GM10248 (cell line): Measurements from ENCODE around the gene CDY1.
"Not testable (repeated sequence)": the region's sequence is repeated elsewhere in the genome, so short reads cannot be mapped to it uniquely, and the experiment has no call there.

ENCODE experiments used
- CTCF ChIA-PET: fragments of 300-600 bp; sonication (Branson Sonifier 250); formaldehyde crosslinking; extraction: SDS; loops from one replicate; lab custom pipeline; 2021; ENCODE audit warnings: antibody characterized with exemption; lab: Yijun Ruan, JAX
- POLR2A ChIA-PET: fragments of 350-650 bp; sonication (Branson Sonifier 250); formaldehyde crosslinking; extraction: SDS; loops from one replicate; lab custom pipeline; 2020; ENCODE audit warnings: antibody characterized with exemption; lab: Yijun Ruan, JAX
- DNase-seq: peaks from one replicate; pipeline ENCODE4 v3.0.0; 2012; ENCODE audit errors: extremely low spot score

Gene CDY1, protein sequence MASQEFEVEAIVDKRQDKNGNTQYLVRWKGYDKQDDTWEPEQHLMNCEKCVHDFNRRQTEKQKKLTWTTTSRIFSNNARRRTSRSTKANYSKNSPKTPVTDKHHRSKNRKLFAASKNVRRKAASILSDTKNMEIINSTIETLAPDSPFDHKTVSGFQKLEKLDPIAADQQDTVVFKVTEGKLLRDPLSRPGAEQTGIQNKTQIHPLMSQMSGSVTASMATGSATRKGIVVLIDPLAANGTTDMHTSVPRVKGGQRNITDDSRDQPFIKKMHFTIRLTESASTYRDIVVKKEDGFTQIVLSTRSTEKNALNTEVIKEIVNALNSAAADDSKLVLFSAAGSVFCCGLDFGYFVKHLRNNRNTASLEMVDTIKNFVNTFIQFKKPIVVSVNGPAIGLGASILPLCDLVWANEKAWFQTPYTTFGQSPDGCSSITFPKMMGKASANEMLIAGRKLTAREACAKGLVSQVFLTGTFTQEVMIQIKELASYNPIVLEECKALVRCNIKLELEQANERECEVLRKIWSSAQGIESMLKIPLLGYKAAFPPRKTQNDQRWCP

DNA sequence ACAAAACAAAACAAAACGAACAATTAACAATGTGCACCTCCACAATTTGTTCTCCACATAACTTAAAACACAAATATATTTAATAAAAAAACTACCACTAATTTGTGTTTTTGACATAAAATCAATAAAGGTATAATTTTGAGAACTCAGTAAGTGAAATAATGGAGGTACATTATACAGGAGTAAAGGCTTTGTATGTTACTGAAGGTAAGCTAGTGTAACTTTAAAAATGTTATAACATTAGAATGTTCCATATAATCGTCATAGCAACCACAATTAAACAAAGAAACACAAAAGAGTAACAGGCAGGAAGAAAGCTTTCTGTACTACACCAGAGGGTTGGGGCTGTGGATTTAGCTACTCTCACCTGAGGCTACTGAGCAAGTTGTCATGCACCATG is at the start of gene CDY1:
TSS of gene CDY1 (plus strand) at position 301 of the 400 bp plus-strand sequence. CDS start 326 bp downstream, outside the sequence.
- POLR2A ChIA-PET, CTCF ChIA-PET, DNase-seq: not testable (repeated sequence)

DNA sequence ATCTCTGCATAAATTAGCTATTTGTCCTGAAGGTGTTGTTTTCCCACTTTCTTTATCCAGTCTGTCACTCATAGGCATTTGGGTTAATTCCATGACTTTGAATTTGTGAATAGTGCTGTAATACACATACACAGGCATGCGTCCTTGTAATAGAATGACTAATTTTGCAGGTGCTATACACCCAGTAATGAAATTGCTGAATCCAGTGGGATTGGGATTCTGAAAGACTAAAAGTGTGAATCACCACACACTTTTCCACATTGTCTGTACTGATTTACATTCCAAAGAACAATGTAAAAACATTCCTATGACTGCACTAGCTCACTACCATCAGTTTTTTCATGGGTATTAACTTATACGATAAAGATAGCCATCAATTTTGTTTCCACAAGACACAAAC is 28.6 kb upstream of the CDY1 start:
- POLR2A ChIA-PET, CTCF ChIA-PET, DNase-seq: not testable (repeated sequence)

DNA sequence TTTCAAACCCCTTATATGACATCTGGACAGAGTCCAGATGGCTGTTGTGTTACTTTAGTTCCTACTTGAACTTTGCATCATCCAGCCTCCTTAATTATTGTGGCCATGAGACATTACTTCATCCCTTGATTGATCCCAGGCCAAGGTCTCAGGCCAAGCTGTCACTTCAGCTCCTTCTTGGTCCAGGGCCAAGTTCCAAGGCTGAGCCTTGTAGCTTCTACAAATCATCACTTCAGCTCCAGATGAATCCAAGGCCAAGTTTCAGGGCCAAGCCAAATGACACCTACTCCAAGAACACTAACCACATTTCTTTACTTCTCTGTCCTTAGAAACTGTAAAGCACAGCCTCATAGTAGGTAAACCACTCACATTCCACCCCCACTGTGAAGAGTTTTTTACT is 1.7 kb upstream of the CDY1 start:
- POLR2A ChIA-PET: not testable (repeated sequence)

DNA sequence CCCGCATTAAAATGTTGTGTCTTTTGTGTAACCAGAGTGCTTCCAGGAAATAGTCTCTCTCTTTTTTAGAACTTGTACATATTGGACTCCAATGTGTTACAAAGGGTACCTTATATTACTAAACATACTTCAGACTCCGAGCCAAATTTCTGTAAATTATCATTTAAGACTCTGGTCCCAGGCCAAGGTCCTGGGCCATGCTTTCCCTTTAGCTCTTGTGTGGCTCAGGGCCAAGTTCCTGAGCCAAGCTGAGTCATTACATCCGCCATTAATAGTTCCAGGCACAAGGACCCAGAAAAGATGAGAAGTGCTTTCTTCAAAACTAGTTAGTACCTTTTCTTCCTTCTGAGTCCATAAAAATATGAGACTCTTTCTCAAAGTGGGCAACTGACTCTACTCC is 4.6 kb downstream of the CDY1 start:
- POLR2A ChIA-PET, CTCF ChIA-PET, DNase-seq: not testable (repeated sequence)

More for the DNA sequence above, 1.7 kb upstream of the CDY1 start:
- CTCF ChIA-PET, DNase-seq: not testable (repeated sequence)

DNA sequence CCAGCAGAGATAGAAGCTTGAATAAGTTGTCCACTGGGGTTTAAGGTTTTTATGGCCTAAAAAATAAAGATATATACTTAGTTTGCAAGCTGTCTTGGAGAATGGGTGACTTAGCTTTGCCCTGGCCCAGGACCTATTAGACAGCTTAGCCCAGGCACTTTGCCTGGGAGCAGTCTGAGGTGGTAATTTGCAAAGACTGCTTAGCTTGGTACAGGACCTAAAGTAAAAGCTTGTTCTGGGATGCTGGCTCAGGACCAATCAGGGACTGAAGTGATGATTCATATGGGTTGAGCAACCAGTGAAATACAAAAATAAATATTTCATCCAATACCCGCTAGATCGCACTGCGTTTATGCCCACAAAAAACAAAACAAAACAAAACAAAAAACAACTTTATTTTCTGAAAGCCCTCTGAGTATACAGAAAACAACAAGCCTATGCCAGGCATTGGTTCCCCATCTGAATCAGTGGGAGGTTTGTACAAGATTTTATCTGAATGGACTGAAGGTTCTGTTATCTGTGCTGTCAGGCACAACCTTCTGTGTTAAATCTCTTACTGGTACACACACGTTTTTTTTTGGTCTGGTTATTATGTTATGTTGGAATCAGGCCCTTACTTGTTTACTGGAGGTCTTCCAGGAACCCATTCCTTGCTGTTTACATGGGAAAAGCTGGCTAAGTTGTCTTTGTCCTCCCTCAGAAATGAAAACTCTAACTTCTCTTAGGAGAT is 8.6 kb downstream of the CDY1 start:
- CTCF ChIA-PET, DNase-seq, POLR2A ChIA-PET: not testable (repeated sequence)

DNA sequence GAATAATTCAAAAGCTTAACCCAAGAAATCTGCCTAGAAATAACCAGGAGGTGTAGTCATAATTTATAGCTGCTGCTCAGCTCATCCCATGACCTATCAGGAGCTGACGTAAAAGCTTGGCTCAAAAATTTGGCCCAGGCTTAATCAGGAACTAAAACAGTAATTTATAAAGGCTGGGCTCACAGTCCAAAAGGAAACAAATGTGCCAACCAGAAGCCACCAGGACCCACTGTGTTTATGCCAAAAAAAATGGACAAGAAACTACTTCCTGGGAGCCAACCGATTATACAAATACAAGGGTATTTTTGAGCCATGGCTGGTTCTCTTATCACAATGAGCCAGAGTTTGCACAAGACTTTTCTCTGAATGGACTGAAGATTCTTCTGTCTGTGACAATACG is 17.9 kb downstream of the CDY1 start:
- CTCF ChIA-PET, DNase-seq, POLR2A ChIA-PET: not testable (repeated sequence)

DNA sequence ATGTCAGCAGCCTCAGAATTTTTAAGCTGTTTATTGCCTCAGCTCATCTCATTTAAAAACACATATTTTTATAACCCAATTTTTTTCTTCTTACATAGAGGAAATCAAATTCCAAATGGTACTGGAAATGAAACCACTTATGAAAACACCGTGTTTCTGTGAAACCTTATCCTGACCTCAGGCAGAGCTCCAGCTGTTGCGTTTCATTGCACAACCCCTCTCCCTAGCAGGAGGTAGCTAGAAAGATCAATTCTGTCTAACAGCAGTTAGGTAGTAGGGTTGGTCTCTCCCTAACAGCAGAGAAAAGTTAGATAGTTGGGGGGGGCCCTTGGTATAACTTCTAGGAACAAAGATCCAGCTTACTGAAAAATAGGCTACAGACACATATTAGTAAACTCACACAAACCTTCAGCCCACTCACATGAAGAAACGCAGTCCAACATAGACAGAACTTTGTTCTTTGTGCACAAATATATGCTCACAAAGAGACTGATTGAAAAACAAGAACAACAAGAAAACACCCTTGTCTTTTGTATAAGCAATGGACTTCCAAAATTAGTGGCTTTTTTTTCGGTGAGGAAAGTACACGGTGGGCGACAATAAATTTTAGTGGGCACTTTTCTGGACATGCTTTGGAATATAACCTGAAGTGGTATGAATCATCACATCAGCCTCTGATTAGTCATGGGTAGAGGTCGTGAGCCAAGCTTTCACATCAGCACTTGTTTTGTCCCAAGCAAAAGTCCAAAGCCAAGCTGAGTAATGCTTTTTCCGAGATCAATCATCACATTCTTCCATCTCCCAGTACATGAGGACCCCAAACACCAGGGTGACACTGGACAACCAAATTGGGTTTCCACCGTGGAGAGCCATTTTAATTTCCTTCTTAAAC is 21.4 kb downstream of the CDY1 start:
- POLR2A ChIA-PET, DNase-seq, CTCF ChIA-PET: not testable (repeated sequence)
